ENCODE measurements around the gene MYOF. TPM values are rescaled to one million over a fixed set of nuclear protein-coding genes. Genes with fewer than 3 reads are reported as not detected.
A peak's percentile ranks its signal among the peaks of the same experiment; 100 is the strongest.

Gene MYOF
- polyA plus RNA-seq, 1 donor (not counting 4 experiments of a cell fraction or from before 2014, with no cell fraction given), result 232 TPM

DNA sequence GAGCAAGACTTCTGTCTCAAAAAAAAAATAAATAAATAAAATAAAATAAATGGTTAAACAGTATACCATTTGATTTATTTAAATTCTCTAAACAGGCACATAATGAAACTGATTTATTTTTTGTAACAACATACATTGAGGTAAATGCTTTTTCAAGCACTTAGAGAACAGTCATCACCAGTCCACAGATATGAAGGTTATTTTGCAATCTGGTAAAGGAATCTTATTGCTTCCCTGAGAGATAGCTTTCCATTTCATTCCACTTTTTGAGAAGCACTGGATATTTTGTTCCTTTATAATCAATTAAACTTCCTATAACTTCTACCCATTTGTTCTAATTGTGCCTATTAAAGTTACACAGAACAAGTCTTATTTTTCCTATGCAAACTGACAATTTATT lies 19.5 kb upstream of the MYOF start:
- Histone ChIP-seq H3K9me1 (ENCODE audit: control insufficient read depth, extremely low read depth, insufficient read depth, low read length) (peaks cover 3% of the 10 kb centered on the region), H3K4me2 (ENCODE audit: control insufficient read depth, extremely low read depth, insufficient read depth, low read depth, low read length) (no peak overlapping the region), H3K4me3 (ENCODE audit: control insufficient read depth in 2 of 3, extremely low read depth in 1 of 3, insufficient read depth in 2 of 3, low read depth in 1 of 3, low read length in 3 of 3) (no peak overlapping the region), H3K27ac (ENCODE audit: control insufficient read depth, insufficient read depth, low read length) (no peak overlapping the region), H4K20me1 (ENCODE audit: control insufficient read depth, extremely low read depth, insufficient read depth, low read length) (no peaks in the 10 kb centered on the region), H3K27me3 (ENCODE audit: control insufficient read depth, extremely low read depth, insufficient read depth, low read length) (no peaks in the 10 kb centered on the region), H3K79me2 (ENCODE audit: control insufficient read depth, insufficient read depth, low read length) (peaks cover 36% of the 10 kb centered on the region), H3K9ac (ENCODE audit: control insufficient read depth, extremely low read depth, insufficient read depth, low read length) (no peak overlapping the region), H2AFZ (ENCODE audit: control insufficient read depth, low read length) (no peak overlapping the region), H3K36me3 (ENCODE audit: control insufficient read depth in 2 of 2, extremely low read depth in 1 of 2, insufficient read depth in 2 of 2, low read length in 2 of 2) (peaks cover 0 to 4% of the 10 kb centered on the region in 2 experiments), H3K4me1 (ENCODE audit: control insufficient read depth, extremely low read depth, insufficient read depth, low read length) (peaks cover 13% of the 10 kb centered on the region), H3K9me3 (ENCODE audit: control insufficient read depth, low read depth, low read length) (no peaks in the 10 kb centered on the region)
- no peak for FAIRE-seq
- TF ChIP-seq, protein P1, sequence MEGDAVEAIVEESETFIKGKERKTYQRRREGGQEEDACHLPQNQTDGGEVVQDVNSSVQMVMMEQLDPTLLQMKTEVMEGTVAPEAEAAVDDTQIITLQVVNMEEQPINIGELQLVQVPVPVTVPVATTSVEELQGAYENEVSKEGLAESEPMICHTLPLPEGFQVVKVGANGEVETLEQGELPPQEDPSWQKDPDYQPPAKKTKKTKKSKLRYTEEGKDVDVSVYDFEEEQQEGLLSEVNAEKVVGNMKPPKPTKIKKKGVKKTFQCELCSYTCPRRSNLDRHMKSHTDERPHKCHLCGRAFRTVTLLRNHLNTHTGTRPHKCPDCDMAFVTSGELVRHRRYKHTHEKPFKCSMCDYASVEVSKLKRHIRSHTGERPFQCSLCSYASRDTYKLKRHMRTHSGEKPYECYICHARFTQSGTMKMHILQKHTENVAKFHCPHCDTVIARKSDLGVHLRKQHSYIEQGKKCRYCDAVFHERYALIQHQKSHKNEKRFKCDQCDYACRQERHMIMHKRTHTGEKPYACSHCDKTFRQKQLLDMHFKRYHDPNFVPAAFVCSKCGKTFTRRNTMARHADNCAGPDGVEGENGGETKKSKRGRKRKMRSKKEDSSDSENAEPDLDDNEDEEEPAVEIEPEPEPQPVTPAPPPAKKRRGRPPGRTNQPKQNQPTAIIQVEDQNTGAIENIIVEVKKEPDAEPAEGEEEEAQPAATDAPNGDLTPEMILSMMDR (optimal IDR thresholded peaks at IDR 0.05 in 1 of 3, IDR thresholded peaks at IDR 0.05 in 1 of 3, conservative IDR thresholded peaks at IDR 0.05 in 1 of 3; ENCODE audit: extremely low read depth in 1 of 3, insufficient read depth in 2 of 3, low read length in 3 of 3), result no peak
- no peak for TF ChIP-seq EZH2 (IDR thresholded peaks at IDR 0.05; ENCODE audit: low read length)
- dilution Hi-C loops (cut with MboI; ENCODE audit: extremely low pct_ligation_motif_present, low sequenced_read_pairs), result no loop called here
- DNase-seq (ENCODE audit: low read depth, low spot score), result no peak

DNA sequence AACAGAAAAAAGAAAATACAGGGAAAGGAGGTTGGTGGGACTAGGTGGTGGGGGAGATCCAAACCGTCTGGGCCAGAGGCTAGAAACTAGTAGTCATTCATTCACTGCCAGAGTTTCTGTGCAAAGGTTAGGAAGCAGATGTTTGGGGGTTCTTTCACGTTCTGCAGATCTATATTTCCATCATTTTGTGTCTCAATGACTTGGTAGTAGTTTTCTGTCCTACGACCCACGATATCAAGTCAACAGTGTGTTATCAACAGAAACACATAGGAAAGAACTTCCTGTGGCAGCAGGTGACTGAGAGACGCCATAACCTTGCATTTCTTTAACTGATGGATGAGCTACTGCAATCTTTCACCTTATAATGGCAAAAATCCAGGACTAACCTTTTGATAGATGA lies 16.0 kb upstream of the MYOF start:
- FAIRE-seq, result no peak
- dilution Hi-C loops (cut with MboI; ENCODE audit: extremely low pct_ligation_motif_present, low sequenced_read_pairs), result no loop called here
- H2AFZ ChIP-seq (ENCODE audit: control insufficient read depth, low read length), result peak overlapping the region; percentile 2

More for the DNA sequence above, 16.0 kb upstream of the MYOF start:
- H3K27me3 ChIP-seq (ENCODE audit: control insufficient read depth, extremely low read depth, insufficient read depth, low read length), result no peaks in the 10 kb centered on the region
- no peak overlapping the region for H3K9ac ChIP-seq (ENCODE audit: control insufficient read depth, extremely low read depth, insufficient read depth, low read length)
- H3K4me2 ChIP-seq (ENCODE audit: control insufficient read depth, extremely low read depth, insufficient read depth, low read depth, low read length), result peak overlapping the region; percentile 58
- peaks cover 36% of the 10 kb centered on the region for H3K79me2 ChIP-seq (ENCODE audit: control insufficient read depth, insufficient read depth, low read length)
- TF ChIP-seq EZH2 (IDR thresholded peaks at IDR 0.05; ENCODE audit: low read length), result no peak
- TF ChIP-seq, protein P1 (optimal IDR thresholded peaks at IDR 0.05 in 1 of 3, IDR thresholded peaks at IDR 0.05 in 1 of 3, conservative IDR thresholded peaks at IDR 0.05 in 1 of 3; ENCODE audit: extremely low read depth in 1 of 3, insufficient read depth in 2 of 3, low read length in 3 of 3), result no peak
- H3K36me3 ChIP-seq (ENCODE audit: control insufficient read depth in 2 of 2, extremely low read depth in 1 of 2, insufficient read depth in 2 of 2, low read length in 2 of 2), result peaks cover 0 to 3% of the 10 kb centered on the region in 2 experiments
- no peak for DNase-seq (ENCODE audit: low read depth, low spot score)
- no peaks in the 10 kb centered on the region for H3K9me3 ChIP-seq (ENCODE audit: control insufficient read depth, low read depth, low read length)
- H3K4me3 ChIP-seq (ENCODE audit: control insufficient read depth in 2 of 3, extremely low read depth in 1 of 3, insufficient read depth in 2 of 3, low read depth in 1 of 3, low read length in 3 of 3), result no peak overlapping the region
- peaks cover 3% of the 10 kb centered on the region for H3K9me1 ChIP-seq (ENCODE audit: control insufficient read depth, extremely low read depth, insufficient read depth, low read length)
- no peaks in the 10 kb centered on the region for H4K20me1 ChIP-seq (ENCODE audit: control insufficient read depth, extremely low read depth, insufficient read depth, low read length)
- no peak overlapping the region for H3K27ac ChIP-seq (ENCODE audit: control insufficient read depth, insufficient read depth, low read length)
- H3K4me1 ChIP-seq (ENCODE audit: control insufficient read depth, extremely low read depth, insufficient read depth, low read length), result peaks cover 20% of the 10 kb centered on the region
